ENCODE measurements around the gene CCR7. TPM values are rescaled to one million over a fixed set of nuclear protein-coding genes. Genes with fewer than 3 reads are reported as not detected.

The CCR7 gene
- total RNA-seq, 4 donors from 2014 or later: 0.33 TPM; not detected in 3

DNA sequence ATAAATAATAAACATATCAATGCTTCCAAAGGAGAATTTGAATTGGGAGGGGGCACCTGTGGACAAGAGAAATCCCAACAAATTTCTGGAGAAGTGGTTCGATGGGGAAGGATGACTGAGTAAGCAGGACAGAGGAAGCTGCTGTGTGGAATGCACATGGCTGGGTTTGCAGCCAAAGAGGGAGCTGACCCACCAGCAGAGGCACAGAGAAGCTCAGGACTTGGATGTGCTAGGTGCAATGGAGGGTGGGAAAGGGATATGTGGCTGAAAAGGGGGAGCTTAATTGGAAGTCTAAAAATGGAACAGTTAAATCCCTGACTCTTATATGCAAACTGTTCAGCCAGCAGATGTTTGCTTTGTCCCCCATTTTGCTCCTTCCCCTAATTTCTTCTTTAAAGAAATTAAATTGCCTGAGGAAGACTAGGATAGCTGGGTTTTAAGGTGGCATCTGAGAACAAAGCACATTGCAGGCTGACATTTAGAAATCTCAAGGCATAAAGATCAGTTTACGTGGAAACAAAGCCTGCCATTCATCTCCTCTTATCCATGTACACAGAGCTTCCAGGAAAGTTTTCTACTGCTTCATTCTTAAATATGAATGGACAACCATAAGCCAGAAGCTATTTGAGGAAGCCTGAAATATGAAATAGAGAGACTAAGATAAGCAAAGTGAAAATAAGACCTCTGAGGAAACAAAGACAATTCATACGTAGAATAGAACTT lies 40.9 kb downstream of the CCR7 start:
- H3K27me3 ChIP-seq: no peaks in the 10 kb centered on the region
- H3K4me1 ChIP-seq: peaks cover 0 to 7% (median 0%) of the 10 kb centered on the region in 4 donors
- no peak for TF ChIP-seq POLR2A (IDR thresholded peaks at IDR 0.05; ENCODE audit: low read depth)
- TF ChIP-seq POLR2AphosphoS5 (IDR thresholded peaks at IDR 0.05): no peak
- no peak for TF ChIP-seq EP300 (IDR thresholded peaks at IDR 0.05)
- no peak overlapping the region for H3K27ac ChIP-seq (replicated peaks in 1 of 4)
- intact Hi-C loops (cut with DNase I): no loop called here
- peaks cover 0 to 10% (median 4%) of the 10 kb centered on the region in 4 donors for H3K9me3 ChIP-seq
- no peak overlapping the region for H3K4me3 ChIP-seq
- DNase-seq (ENCODE audit: extremely low spot score): no peak
- WGBS: 80% methylated on average over 3 of the region's 3 CpGs
- no peaks in the 10 kb centered on the region for H3K36me3 ChIP-seq

GRCh38 chr17:40522961-40523310 lies 42.3 kb downstream of the CCR7 start:
- Histone ChIP-seq H3K4me1 (peaks cover 0 to 7% (median 0%) of the 10 kb centered on the region in 4 donors), H3K36me3 (no peaks in the 10 kb centered on the region), H3K4me3 (no peak overlapping the region), H3K27me3 (no peaks in the 10 kb centered on the region), H3K27ac (replicated peaks in 1 of 4) (peak overlapping the region; percentile 13 to 58 (median 58)), H3K9me3 (peaks cover 0 to 10% (median 4%) of the 10 kb centered on the region in 4 donors)
- 93% methylated on average over 4 of the region's 5 CpGs for WGBS
- DNase-seq (ENCODE audit: extremely low spot score): no peak
- intact Hi-C loops (cut with DNase I): no loop called here
- TF ChIP-seq POLR2AphosphoS5 (IDR thresholded peaks at IDR 0.05): no peak
- no peak for TF ChIP-seq EP300 (IDR thresholded peaks at IDR 0.05)
- TF ChIP-seq, protein P1, sequence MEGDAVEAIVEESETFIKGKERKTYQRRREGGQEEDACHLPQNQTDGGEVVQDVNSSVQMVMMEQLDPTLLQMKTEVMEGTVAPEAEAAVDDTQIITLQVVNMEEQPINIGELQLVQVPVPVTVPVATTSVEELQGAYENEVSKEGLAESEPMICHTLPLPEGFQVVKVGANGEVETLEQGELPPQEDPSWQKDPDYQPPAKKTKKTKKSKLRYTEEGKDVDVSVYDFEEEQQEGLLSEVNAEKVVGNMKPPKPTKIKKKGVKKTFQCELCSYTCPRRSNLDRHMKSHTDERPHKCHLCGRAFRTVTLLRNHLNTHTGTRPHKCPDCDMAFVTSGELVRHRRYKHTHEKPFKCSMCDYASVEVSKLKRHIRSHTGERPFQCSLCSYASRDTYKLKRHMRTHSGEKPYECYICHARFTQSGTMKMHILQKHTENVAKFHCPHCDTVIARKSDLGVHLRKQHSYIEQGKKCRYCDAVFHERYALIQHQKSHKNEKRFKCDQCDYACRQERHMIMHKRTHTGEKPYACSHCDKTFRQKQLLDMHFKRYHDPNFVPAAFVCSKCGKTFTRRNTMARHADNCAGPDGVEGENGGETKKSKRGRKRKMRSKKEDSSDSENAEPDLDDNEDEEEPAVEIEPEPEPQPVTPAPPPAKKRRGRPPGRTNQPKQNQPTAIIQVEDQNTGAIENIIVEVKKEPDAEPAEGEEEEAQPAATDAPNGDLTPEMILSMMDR (IDR thresholded peaks at IDR 0.05): no peak
- no peak for TF ChIP-seq POLR2A (IDR thresholded peaks at IDR 0.05; ENCODE audit: low read depth)

DNA sequence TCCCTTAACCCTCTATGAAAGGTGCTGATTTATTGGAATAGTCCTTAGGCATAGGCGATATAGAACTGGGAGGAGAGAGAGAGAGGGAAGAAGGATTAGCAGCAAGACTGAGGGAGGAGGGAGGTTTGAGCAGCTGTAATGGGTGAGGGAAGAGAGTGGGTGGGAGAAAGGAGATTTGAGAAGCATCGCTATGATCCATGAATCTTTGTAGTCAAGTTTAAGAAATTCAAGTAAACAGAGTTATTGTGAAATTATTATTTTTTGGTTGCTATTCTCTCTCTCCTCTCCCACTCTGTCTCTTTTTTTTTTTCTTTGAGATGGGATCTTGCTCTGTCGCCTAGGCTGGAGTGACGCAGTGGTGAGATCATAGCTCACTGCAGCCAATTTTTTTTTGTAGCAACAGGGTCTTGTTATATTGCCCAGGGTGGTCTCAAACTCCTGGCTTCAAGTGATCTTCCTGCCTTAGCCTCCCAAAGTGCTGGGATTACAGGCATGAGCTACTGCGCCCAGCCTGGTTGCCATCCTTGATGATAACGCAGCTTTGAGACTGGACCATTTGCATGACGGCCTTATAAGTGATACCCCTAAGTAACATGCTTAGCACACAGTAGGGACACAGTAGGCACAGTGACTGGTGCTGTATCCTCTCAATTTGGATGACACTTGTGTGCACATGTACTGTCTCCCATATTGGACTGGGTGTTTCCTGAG lies 42.9 kb downstream of the CCR7 start:
- H3K27ac ChIP-seq (replicated peaks in 1 of 4): peak overlapping the region; percentile 13 to 58 (median 58)
- peaks cover 0 to 7% (median 0%) of the 10 kb centered on the region in 4 donors for H3K4me1 ChIP-seq
- no peaks in the 10 kb centered on the region for H3K27me3 ChIP-seq
- WGBS: 88% methylated on average over 7 of the region's 7 CpGs
- intact Hi-C loops (cut with DNase I): no loop called here
- H3K9me3 ChIP-seq: peaks cover 0 to 10% (median 4%) of the 10 kb centered on the region in 4 donors
- no peaks in the 10 kb centered on the region for H3K36me3 ChIP-seq
- TF ChIP-seq EP300 (IDR thresholded peaks at IDR 0.05) (no peak), POLR2A (IDR thresholded peaks at IDR 0.05; ENCODE audit: low read depth) (no peak), POLR2AphosphoS5 (IDR thresholded peaks at IDR 0.05) (no peak)
- TF ChIP-seq, protein P1 (IDR thresholded peaks at IDR 0.05): no peak
- no peak for DNase-seq (ENCODE audit: extremely low spot score)
- H3K4me3 ChIP-seq: no peak overlapping the region

DNA sequence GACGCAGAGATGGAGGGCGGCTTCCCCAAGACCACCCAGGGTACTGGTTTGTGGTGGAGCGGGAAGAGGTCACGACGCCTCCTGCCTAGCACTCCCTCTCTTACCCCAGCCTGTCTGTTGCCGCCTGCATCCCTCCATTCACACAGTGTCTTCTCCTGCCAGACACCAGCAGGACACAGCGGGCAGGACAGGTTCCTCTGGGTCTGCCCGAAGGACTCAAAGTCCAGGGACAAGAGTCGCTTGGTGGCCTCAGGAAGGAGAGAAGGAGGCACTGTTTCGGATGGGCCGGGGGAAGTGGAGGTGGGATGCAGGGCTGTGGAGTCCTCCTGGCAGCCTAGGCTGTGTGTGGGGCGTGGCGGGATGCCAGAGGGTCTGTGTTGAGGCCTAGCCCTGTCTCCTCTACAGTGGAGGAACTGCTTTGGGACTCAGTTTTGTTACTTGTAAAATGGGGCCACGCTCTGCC lies 44.2 kb downstream of the CCR7 start:
- no peak for DNase-seq (ENCODE audit: extremely low spot score)
- no peak for TF ChIP-seq EP300 (IDR thresholded peaks at IDR 0.05)
- Histone ChIP-seq H3K4me3 (no peak overlapping the region), H3K36me3 (no peaks in the 10 kb centered on the region), H3K27me3 (no peaks in the 10 kb centered on the region), H3K9me3 (peaks cover 0 to 8% (median 4%) of the 10 kb centered on the region in 4 donors), H3K27ac (replicated peaks in 1 of 4) (peak overlapping the region in 2 of 4 donors; percentile 53 to 58), H3K4me1 (peaks cover 7 to 13% (median 8%) of the 10 kb centered on the region in 4 donors)
- intact Hi-C loops (cut with DNase I): no loop called here
- 100% methylated on average over 4 of the region's 14 CpGs for WGBS

DNA sequence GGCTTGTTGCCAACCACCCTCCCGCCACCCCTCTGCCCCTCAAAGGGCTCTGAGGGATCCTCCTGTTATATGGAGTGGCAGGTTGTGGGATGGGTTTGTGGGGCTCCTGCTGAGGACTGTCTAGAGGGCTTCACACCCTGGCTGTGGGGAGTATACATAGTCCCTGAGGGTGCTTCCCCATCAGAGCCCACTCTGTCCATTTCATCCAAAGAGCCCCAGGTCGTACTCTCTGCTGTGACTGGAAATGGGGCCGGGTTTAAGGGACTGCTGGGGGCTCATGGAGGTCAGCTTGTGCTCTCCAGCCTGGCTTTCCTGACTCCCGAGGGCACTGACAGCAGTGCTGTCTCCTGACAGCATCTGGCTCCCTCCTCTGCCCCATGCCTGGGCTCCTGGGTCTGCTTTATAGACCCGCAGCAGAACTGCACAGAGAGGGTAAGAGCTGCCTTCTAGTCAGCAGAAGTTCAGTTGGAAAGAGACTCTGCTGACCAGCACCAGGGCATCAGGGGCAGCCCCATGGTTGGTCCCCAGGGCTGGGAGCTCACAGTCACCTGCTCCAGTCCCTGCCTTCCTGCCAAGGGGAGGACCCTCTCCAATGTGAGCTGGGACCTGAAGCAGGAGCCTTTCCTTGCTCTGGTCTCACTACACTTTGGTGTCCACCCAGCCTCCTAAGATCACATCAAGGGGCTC lies 46.0 kb downstream of the CCR7 start:
- no peaks in the 10 kb centered on the region for H3K9me3 ChIP-seq
- no peak for DNase-seq (ENCODE audit: extremely low spot score)

More for the DNA sequence above, 46.0 kb downstream of the CCR7 start:
- H3K4me3 ChIP-seq: no peak overlapping the region
- H3K36me3 ChIP-seq: no peaks in the 10 kb centered on the region
- H3K27me3 ChIP-seq: no peaks in the 10 kb centered on the region
- TF ChIP-seq POLR2A (IDR thresholded peaks at IDR 0.05; ENCODE audit: low read depth) (no peak), POLR2AphosphoS5 (IDR thresholded peaks at IDR 0.05) (no peak), EP300 (IDR thresholded peaks at IDR 0.05) (no peak)
- TF ChIP-seq, protein P1 (IDR thresholded peaks at IDR 0.05): no peak
- H3K4me1 ChIP-seq: peaks cover 7 to 13% (median 8%) of the 10 kb centered on the region in 4 donors
- no CpG with 5 or more reads among the region's 5 CpGs for WGBS
- no peak overlapping the region for H3K27ac ChIP-seq (replicated peaks in 1 of 4)
- intact Hi-C loops (cut with DNase I): no loop called here

Measured in esophagus muscularis mucosa (tissue), 4 donors.